A549 (cell line): ENCODE data around the gene PRKCE.

Experiments used
- CEBPB ChIP-seq, 2 experiments: fragments of >200 bp in 1 of 2; sonication (Bioruptor Twin) in 1 of 2; formaldehyde crosslinking in 1 of 2; IDR thresholded peaks; 2 replicates each; pipeline ENCODE4 v1.6.1; 2012 to 2016
- CHD2 ChIP-seq: fragments of 150-350 bp; IDR thresholded peaks from 2 replicates; pipeline ENCODE4 v1.6.1; 2014; ENCODE audit warnings: low read length; ENCODE audit not compliant: partially characterized antibody
- CTCF ChIP-seq: fragments of >200 bp; sonication (Bioruptor Twin); formaldehyde crosslinking; IDR thresholded peaks from 3 replicates; pipeline ENCODE4 v1.5.1; 2016
- MAX ChIP-seq: IDR thresholded peaks from 2 replicates; pipeline ENCODE4 v1.6.1; 2012
- RAD21 ChIP-seq, 2 experiments: fragments of >200 bp in 1 of 2; sonication (Bioruptor Twin) in 1 of 2; formaldehyde crosslinking in 1 of 2; IDR thresholded peaks in 1 of 2; conservative IDR thresholded peaks in 1 of 2; 2 replicates in 1 of 2; 3 replicates in 1 of 2; pipeline ENCODE4 v1.6.1; 2012 to 2018; ENCODE audit warnings: inconsistent platforms in 1 of 2
- RNF2 ChIP-seq: fragments of 200-600 bp; sonication (generic); IDR thresholded peaks from 2 replicates; pipeline ENCODE4 v1.6.1; 2016; ENCODE audit warnings: low read depth, mild to moderate bottlenecking, antibody characterized with exemption, moderate library complexity, borderline replicate concordance
- SMC3 ChIP-seq: fragments of >200 bp; sonication (Bioruptor Twin); formaldehyde crosslinking; IDR thresholded peaks from 3 replicates; pipeline ENCODE4 v1.6.1; 2018; ENCODE audit warnings: inconsistent platforms

- TF ChIP-seq SMC3 = no peak
- no peak for TF ChIP-seq CTCF
- TF ChIP-seq RNF2 = no peak
- no peak for TF ChIP-seq MAX
- no peak for TF ChIP-seq CEBPB (IDR thresholded peaks at IDR 0.05)
- no peak for TF ChIP-seq RAD21 (conservative IDR thresholded peaks at IDR 0.05 in 1 of 2, IDR thresholded peaks at IDR 0.05 in 1 of 2)
- no peak for TF ChIP-seq CHD2
Observed at GRCh38 chr2:45647356-45647755, 4.1 kb upstream of the PRKCE start.
